ENCODE results near the gene WFIKKN2. TPM values are rescaled to one million over a fixed set of nuclear protein-coding genes. Genes with fewer than 3 reads are reported as not detected.

Gene WFIKKN2
- polyA plus RNA-seq, 10 donors: 0.70 to 2.8 (median 1.7) TPM

GRCh38 chr17:50833510-50834428 is 1.6 kb upstream of the WFIKKN2 start:
- DNase-seq: peak in 1 of 3 donors; percentile 56

- DNase-seq: peak in 2 of 3 donors; percentile 49 to 82
Observed at GRCh38 chr17:50834429-50835300, 721 bp upstream of the WFIKKN2 start.

- DNase-seq: no peak
Observed at GRCh38 chr17:50836826-50837225, 1.4 kb downstream of the WFIKKN2 start.

GRCh38 chr17:50837286-50837979 is 2.0 kb downstream of the WFIKKN2 start:
- no peak for DNase-seq

GRCh38 chr17:50837980-50838954 is 2.9 kb downstream of the WFIKKN2 start:
- no peak for DNase-seq

- no peak for DNase-seq
Observed at GRCh38 chr17:50839591-50840310, 4.4 kb downstream of the WFIKKN2 start.

- no peak for DNase-seq
Observed at GRCh38 chr17:50840311-50840851, 5.0 kb downstream of the WFIKKN2 start.

GRCh38 chr17:50841277-50841948 is 6.0 kb downstream of the WFIKKN2 start:
- no peak for DNase-seq

GRCh38 chr17:50841949-50842354 is 6.6 kb downstream of the WFIKKN2 start:
- DNase-seq: peak; percentile 65 to 89 (median 77)

GRCh38 chr17:50842506-50843149 is 7.2 kb downstream of the WFIKKN2 start:
- DNase-seq: no peak

- DNase-seq: no peak
Observed at GRCh38 chr17:50843150-50843905, 7.9 kb downstream of the WFIKKN2 start.

GRCh38 chr17:50844117-50844700 is 8.8 kb downstream of the WFIKKN2 start:
- no peak for DNase-seq

GRCh38 chr17:50845240-50846147 is 10.1 kb downstream of the WFIKKN2 start:
- no peak for DNase-seq

GRCh38 chr17:50847566-50847965 is 12.2 kb downstream of the WFIKKN2 start:
- DNase-seq: no peak

- DNase-seq: no peak
Observed at GRCh38 chr17:50848039-50848438, 12.7 kb downstream of the WFIKKN2 start.

- DNase-seq: no peak
Observed at GRCh38 chr17:50848711-50849110, 13.3 kb downstream of the WFIKKN2 start.

All from muscle of back (tissue), 11 donors.